CD14-positive monocyte (primary cell): ENCODE measurements around the gene ALKBH4. TPM values are rescaled to one million over a fixed set of nuclear protein-coding genes. Genes with fewer than 3 reads are reported as not detected.

Source experiments
- DNase-seq, 3 donors: peaks; one replicate each; pipeline ENCODE4 v3.0.0-alpha.2; 2011 to 2022
- H2AFZ ChIP-seq: 2 replicates; pipeline ENCODE4 v1.6.0; 2012; ENCODE audit warnings: mild to moderate bottlenecking, low read depth, low read length, inconsistent platforms; ENCODE audit not compliant: insufficient read depth, poor library complexity, severe bottlenecking
- H3K27ac ChIP-seq, 2 donors: 1 replicate in 1 of 2; 2 replicates in 1 of 2; pipeline ENCODE4 v1.5.1; 2012 to 2013; ENCODE audit warnings: low read length in 2 of 2, control low read depth in 1 of 2, inconsistent platforms in 1 of 2, low read depth in 1 of 2, mild to moderate bottlenecking in 1 of 2
- H3K27me3 ChIP-seq, 2 donors: one replicate each; pipeline versions ENCODE4 v1.6.0 to v1.6.1; 2011 to 2013; ENCODE audit warnings: low read length in 2 of 2; ENCODE audit not compliant: control insufficient read depth in 2 of 2, insufficient read depth in 2 of 2
- H3K36me3 ChIP-seq, 2 donors: replicated peaks in 1 of 2; 1 replicate in 1 of 2; 2 replicates in 1 of 2; pipeline versions ENCODE4 v1.5.1 to v1.6.1; 2012 to 2013; ENCODE audit warnings: low read length in 2 of 2, control low read depth in 1 of 2, inconsistent platforms in 1 of 2, mild to moderate bottlenecking in 1 of 2; ENCODE audit not compliant: insufficient read depth in 2 of 2, control insufficient read depth in 1 of 2
- H3K4me1 ChIP-seq, 2 donors: 1 replicate in 1 of 2; 2 replicates in 1 of 2; pipeline versions ENCODE4 v1.5.1 to v1.6.1; 2012 to 2013; ENCODE audit warnings: low read length in 2 of 2, control low read depth in 1 of 2, inconsistent platforms in 1 of 2, mild to moderate bottlenecking in 1 of 2, moderate library complexity in 1 of 2; ENCODE audit not compliant: insufficient read depth in 2 of 2, control insufficient read depth in 1 of 2
- H3K4me2 ChIP-seq: replicated peaks from 2 replicates; pipeline ENCODE3; 2012; ENCODE audit warnings: low read length, moderate library complexity, mild to moderate bottlenecking; ENCODE audit not compliant: poor library complexity, severe bottlenecking; ENCODE audit errors: extremely low read depth
- H3K4me3 ChIP-seq, 3 experiments: fragments of 200-600 bp in 1 of 3; sonication (generic) in 1 of 3; replicated peaks in 1 of 3; 1 replicate in 2 of 3; 2 replicates in 1 of 3; pipeline ENCODE4 v1.5.1; 2011 to 2013; ENCODE audit warnings: low read length in 3 of 3, mild to moderate bottlenecking in 3 of 3, control low read depth in 2 of 3, low read depth in 2 of 3, inconsistent platforms in 1 of 3, moderate library complexity in 1 of 3
- H3K79me2 ChIP-seq: 2 replicates; pipeline ENCODE4 v1.6.0; 2012; ENCODE audit warnings: mild to moderate bottlenecking, control low read depth, inconsistent platforms, low read length, moderate library complexity; ENCODE audit not compliant: insufficient read depth
- H3K9ac ChIP-seq: 2 replicates; pipeline ENCODE4 v1.6.0; 2017; ENCODE audit warnings: low read length, mild to moderate bottlenecking; ENCODE audit not compliant: insufficient read depth, poor library complexity, severe bottlenecking
- H3K9me3 ChIP-seq, 2 donors: replicated peaks in 1 of 2; 1 replicate in 1 of 2; 2 replicates in 1 of 2; pipeline versions ENCODE4 v1.5.1 to v1.6.1; 2012 to 2013; ENCODE audit warnings: low read length in 2 of 2, control low read depth in 1 of 2; ENCODE audit not compliant: control insufficient read depth in 1 of 2, insufficient read depth in 1 of 2
- H4K20me1 ChIP-seq: 2 replicates; pipeline ENCODE4 v1.6.0; 2012; ENCODE audit warnings: mild to moderate bottlenecking, low read length, control low read depth, moderate library complexity; ENCODE audit not compliant: insufficient read depth
- H3K27ac Mint-ChIP-seq, 7 donors: one replicate each; pipeline ENCODE4 v1.8.0; 2020; ENCODE audit warnings: mild to moderate bottlenecking in 7 of 7, mixed read lengths in 7 of 7, moderate library complexity in 6 of 7, inconsistent platforms in 2 of 7
- H3K27me3 Mint-ChIP-seq, 3 donors: one replicate each; pipeline ENCODE4 v1.8.0; 2021 to 2022; ENCODE audit warnings: low read depth in 3 of 3, mild to moderate bottlenecking in 3 of 3, mixed read lengths in 3 of 3, moderate library complexity in 3 of 3, inconsistent platforms in 1 of 3
- H3K36me3 Mint-ChIP-seq, 2 donors: one replicate each; pipeline ENCODE4 v1.8.0; 2020; ENCODE audit warnings: mixed read lengths in 2 of 2, inconsistent platforms in 1 of 2, mild to moderate bottlenecking in 1 of 2
- H3K4me1 Mint-ChIP-seq: one replicate; pipeline ENCODE4 v1.8.0; 2020; ENCODE audit warnings: mild to moderate bottlenecking, mixed read lengths
- H3K4me3 Mint-ChIP-seq, 2 donors: one replicate each; pipeline ENCODE4 v1.8.0; 2020; ENCODE audit warnings: mild to moderate bottlenecking in 2 of 2, mixed read lengths in 2 of 2, moderate library complexity in 1 of 2
- H3K9me3 Mint-ChIP-seq, 7 donors: one replicate each; pipeline ENCODE4 v1.8.0; 2020 to 2022; ENCODE audit warnings: mixed read lengths in 7 of 7, mild to moderate bottlenecking in 6 of 7, moderate library complexity in 6 of 7, inconsistent platforms in 2 of 7
- CTCF ChIP-seq: fragments of 200-600 bp; IDR thresholded peaks from one replicate; pipeline ENCODE4 v1.8.0; 2022; ENCODE audit warnings: antibody characterized with exemption, mild to moderate bottlenecking
- WGBS: methylation state at CpG from one replicate; pipeline ENCODE4 v1.1.5; 2013; ENCODE audit warnings: missing lambda C conversion rate; ENCODE audit not compliant: insufficient coverage; 5-methylcytosine and 5-hydroxymethylcytosine counted together
- intact Hi-C, 2 donors: fragments of 100-400 bp; cut with micrococcal nuclease; formaldehyde crosslinking; loops; one replicate each; pipeline versions ENCODE4 v1.15.0 to v1.15.1; 2023
- polyA plus RNA-seq, 3 donors: library from polyadenylated mRNA; depleted of rRNA in 1 of 3; unstranded in 2 of 3; stranded (reverse) in 1 of 3; fragments of 300-500 nt in 2 of 3; fragments of >200 nt in 1 of 3; fragmentation: Illumina TruSeq in 2 of 3; gene quantifications; 1 replicate in 2 of 3; 2 replicates in 1 of 3; pipeline ENCODE4 v1.2.3, GENCODE V29; 2012 to 2021

The ALKBH4 gene
- polyA plus RNA-seq, 3 donors, result 2.9 to 11.8 (median 9.7) TPM

- peaks cover 8 to 12% of the 10 kb centered on the region in 2 donors for H3K36me3 ChIP-seq
- peak overlapping the region; percentile 63 to 100 for H3K27ac ChIP-seq
- 43% methylated on average over 16 of the region's 27 CpGs for WGBS
- H3K4me3 ChIP-seq, result peak overlapping the region; percentile 50 to 88 (median 51)
- H3K4me1 ChIP-seq, result peaks cover 64 to 71% of the 10 kb centered on the region in 2 donors
- peaks cover 68% of the 10 kb centered on the region for H3K4me1 Mint-ChIP-seq
- no peak for DNase-seq
- no peaks in the 10 kb centered on the region for H3K9me3 ChIP-seq
- peak overlapping the region; percentile 79 for H3K4me2 ChIP-seq
- no peak for TF ChIP-seq CTCF
- peaks cover 22% of the 10 kb centered on the region for H3K79me2 ChIP-seq
- peak overlapping the region; percentile 62 to 75 for H3K4me3 Mint-ChIP-seq
- H3K9ac ChIP-seq, result peak overlapping the region; percentile 85
- peak overlapping the region in 6 of 7 donors; percentile 91 to 98 (median 96) for H3K27ac Mint-ChIP-seq
- intact Hi-C loops, result loop anchor here in 1 of 2 donors (5.0 kb wide), 1 partner anchor 35 kb away; the partner anchor contains the start of gene PRKRIP1
- peaks cover 0 to 1% (median 0%) of the 10 kb centered on the region in 3 donors for H3K27me3 Mint-ChIP-seq
- peaks cover 0 to 2% (median 0%) of the 10 kb centered on the region in 7 donors for H3K9me3 Mint-ChIP-seq
- H3K27me3 ChIP-seq, result no peaks in the 10 kb centered on the region
- no peaks in the 10 kb centered on the region for H4K20me1 ChIP-seq
- H3K36me3 Mint-ChIP-seq, result peaks cover 8 to 22% of the 10 kb centered on the region in 2 donors
- peak overlapping the region; percentile 75 for H2AFZ ChIP-seq
Measured at GRCh38 chr7:102432442-102433218, 32.0 kb downstream of the ALKBH4 start.

GRCh38 chr7:102431617-102432298 lies 32.9 kb downstream of the ALKBH4 start:
- TF ChIP-seq CTCF, result no peak
- H3K27ac ChIP-seq, result peak overlapping the region; percentile 89 to 100
- H4K20me1 ChIP-seq, result no peaks in the 10 kb centered on the region
- no peaks in the 10 kb centered on the region for H3K9me3 ChIP-seq
- intact Hi-C loops, result loop anchor here in 1 of 2 donors (5.0 kb wide), 1 partner anchor 34 kb away; the partner anchor contains the start of gene PRKRIP1
- Mint-ChIP-seq H3K9me3 (peaks cover 0 to 2% (median 0%) of the 10 kb centered on the region in 7 donors), H3K27me3 (peaks cover 0 to 1% (median 0%) of the 10 kb centered on the region in 3 donors), H3K36me3 (peaks cover 11 to 19% of the 10 kb centered on the region in 2 donors), H3K27ac (peak overlapping the region; percentile 95 to 100 (median 97)), H3K4me1 (peaks cover 77% of the 10 kb centered on the region), H3K4me3 (peak overlapping the region; percentile 54 to 64)
- peaks cover 4 to 7% of the 10 kb centered on the region in 2 donors for H3K36me3 ChIP-seq
- peak overlapping the region; percentile 63 for H3K9ac ChIP-seq
- peak overlapping the region in 1 of 3 experiments; percentile 30 for H3K4me3 ChIP-seq
- DNase-seq, result peak; percentile 57 to 83 (median 83)
- peak overlapping the region; percentile 31 for H3K4me2 ChIP-seq
- no peaks in the 10 kb centered on the region for H3K27me3 ChIP-seq
- 11% methylated on average over 12 of the region's 17 CpGs for WGBS
- peaks cover 25% of the 10 kb centered on the region for H3K79me2 ChIP-seq
- peak overlapping the region; percentile 53 for H2AFZ ChIP-seq
- H3K4me1 ChIP-seq, result peaks cover 73 to 80% of the 10 kb centered on the region in 2 donors
